GM12865 (cell line): ENCODE results near the gene GRK5.

ENCODE experiments used
- DNase-seq: peaks from one replicate; pipeline ENCODE4 v3.0.0; 2010; ENCODE audit warnings: low read depth
- H3K4me3 ChIP-seq: 2 replicates; pipeline ENCODE4 v1.5.1; 2011; ENCODE audit warnings: mild to moderate bottlenecking, low read depth, low read length, control low read depth
- TF ChIP-seq, protein P1 (sequence below): IDR thresholded peaks from 2 replicates; pipeline ENCODE4 v1.5.1; 2011; ENCODE audit warnings: low read length, control low read depth, low read depth, inconsistent platforms; ENCODE audit not compliant: insufficient read depth; ENCODE audit errors: missing control alignments

Gene GRK5

DNA sequence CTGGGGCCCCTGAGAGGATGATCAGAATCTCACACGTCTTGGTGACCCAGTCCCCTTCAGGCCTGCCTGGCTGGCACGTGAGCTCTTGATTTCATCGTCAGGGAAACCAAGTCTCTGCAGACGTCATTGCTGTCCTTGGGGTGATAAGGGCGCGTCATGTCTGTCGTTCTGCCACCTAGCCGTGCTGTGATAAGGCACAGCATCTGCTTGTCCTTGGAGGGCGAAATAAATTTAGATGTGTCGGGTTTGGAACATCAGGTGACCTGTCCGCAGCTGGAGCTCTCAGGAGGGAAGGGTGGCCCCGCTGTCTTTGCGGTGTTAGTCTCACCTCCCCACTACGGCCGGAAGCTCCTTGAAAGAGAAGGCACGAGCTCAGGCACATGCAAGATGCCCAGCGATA, 129.2 kb downstream of the GRK5 start:
- TF ChIP-seq, protein P1, sequence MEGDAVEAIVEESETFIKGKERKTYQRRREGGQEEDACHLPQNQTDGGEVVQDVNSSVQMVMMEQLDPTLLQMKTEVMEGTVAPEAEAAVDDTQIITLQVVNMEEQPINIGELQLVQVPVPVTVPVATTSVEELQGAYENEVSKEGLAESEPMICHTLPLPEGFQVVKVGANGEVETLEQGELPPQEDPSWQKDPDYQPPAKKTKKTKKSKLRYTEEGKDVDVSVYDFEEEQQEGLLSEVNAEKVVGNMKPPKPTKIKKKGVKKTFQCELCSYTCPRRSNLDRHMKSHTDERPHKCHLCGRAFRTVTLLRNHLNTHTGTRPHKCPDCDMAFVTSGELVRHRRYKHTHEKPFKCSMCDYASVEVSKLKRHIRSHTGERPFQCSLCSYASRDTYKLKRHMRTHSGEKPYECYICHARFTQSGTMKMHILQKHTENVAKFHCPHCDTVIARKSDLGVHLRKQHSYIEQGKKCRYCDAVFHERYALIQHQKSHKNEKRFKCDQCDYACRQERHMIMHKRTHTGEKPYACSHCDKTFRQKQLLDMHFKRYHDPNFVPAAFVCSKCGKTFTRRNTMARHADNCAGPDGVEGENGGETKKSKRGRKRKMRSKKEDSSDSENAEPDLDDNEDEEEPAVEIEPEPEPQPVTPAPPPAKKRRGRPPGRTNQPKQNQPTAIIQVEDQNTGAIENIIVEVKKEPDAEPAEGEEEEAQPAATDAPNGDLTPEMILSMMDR: no peak
- H3K4me3 ChIP-seq: no peak overlapping the region
- DNase-seq: no peak

DNA sequence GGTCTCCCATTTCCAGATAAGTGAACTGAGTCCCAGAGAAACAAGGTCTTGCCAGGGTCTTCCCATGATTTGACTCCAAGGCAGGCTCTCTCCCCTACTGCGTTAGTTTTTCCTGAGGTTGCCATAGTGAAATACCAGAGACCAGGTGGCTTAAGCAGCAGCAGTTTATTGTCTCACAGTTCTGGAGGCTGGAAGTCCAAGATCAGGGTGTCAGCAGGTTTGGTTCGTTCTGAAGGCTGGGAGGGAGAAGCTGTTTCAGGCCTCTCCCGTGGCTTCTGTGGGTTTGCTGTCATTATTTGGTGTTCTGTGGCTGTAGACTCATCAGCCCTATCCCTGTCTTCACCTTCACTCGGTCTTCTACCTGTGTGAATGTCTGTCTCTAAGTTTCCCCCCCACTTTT, 129.9 kb downstream of the GRK5 start:
- no peak for DNase-seq
- H3K4me3 ChIP-seq: no peak overlapping the region
- TF ChIP-seq, protein P1: no peak

DNA sequence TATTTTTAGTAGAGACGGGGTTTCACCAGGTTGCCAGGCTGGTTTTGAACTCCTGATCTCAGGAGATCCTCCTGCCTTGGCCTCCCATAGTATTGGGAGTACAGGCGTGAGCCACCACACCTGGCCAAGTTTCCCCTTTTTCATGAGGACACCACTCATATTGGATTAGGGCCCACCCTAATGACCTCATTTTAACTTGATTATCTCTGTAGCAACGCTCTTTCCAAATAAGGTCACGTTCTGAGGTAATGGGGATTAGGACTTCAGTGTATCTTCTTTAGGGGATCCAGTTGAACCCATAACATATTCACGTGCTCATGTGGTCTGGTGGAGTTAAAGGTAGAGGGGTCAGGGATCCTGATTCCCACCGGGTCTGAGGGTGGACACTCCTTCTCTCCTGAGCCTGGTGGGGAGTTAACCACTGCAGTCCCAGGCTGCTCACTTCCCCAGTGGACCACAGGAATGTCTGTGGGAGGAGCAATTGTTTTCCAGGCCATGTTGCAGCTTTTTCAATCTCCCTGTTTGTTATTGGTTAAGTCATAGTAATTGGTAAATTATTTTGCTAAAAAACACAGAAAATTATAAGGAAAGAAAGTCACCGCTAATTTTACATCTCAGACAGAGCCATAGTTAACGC, 130.5 kb downstream of the GRK5 start:
- H3K4me3 ChIP-seq: no peak overlapping the region
- no peak for DNase-seq
- TF ChIP-seq, protein P1: no peak

DNA sequence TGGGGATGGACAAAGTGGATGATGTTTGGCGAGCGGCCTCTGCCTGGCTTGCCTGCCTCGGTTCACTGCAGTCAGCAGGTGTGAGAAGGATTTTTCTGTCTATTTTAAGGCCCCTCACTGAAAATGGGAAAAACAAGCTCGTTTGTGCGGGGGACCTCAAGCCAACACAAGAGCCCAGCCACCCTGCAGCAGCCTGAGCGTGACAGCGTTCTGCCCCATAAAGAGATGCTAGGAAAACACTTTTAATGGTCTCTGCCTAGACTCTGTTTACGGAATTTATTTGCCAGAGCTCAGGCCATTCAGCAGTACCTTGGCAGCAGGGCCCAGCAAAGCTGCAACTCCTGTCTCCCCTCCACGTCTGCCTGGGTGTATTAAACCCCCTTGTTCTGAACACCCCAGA, 131.7 kb downstream of the GRK5 start:
- no peak overlapping the region for H3K4me3 ChIP-seq
- TF ChIP-seq, protein P1: no peak
- no peak for DNase-seq

DNA sequence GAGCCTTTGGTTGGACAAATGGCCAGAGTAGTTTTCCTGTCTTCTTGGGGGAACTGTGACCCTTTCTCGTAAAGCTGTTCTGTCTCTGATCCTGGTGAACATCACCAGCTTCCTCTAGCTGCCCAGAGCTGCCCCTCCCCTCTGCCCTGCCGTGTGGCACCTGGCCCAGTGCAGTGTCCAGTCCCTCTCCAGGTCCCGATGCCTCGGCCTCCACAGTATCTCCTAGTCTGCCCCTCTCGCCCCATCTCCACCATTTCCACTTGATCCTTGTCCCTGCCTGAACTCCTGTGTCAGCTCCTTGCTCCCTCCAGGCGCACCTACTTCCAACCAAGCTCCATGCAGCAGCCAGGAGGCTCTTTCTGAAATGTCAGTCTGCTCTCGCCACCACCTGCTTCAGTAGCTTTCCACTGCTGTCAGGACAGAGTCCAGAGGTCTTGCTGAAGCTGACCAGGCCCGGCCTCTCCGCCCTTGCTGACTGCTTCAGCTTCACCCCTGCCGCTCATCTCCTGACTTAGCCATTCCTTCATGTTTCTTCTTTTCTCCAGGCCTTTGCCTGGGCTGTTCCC, 133.6 kb downstream of the GRK5 start:
- no peak overlapping the region for H3K4me3 ChIP-seq
- no peak for DNase-seq
- TF ChIP-seq, protein P1: no peak

DNA sequence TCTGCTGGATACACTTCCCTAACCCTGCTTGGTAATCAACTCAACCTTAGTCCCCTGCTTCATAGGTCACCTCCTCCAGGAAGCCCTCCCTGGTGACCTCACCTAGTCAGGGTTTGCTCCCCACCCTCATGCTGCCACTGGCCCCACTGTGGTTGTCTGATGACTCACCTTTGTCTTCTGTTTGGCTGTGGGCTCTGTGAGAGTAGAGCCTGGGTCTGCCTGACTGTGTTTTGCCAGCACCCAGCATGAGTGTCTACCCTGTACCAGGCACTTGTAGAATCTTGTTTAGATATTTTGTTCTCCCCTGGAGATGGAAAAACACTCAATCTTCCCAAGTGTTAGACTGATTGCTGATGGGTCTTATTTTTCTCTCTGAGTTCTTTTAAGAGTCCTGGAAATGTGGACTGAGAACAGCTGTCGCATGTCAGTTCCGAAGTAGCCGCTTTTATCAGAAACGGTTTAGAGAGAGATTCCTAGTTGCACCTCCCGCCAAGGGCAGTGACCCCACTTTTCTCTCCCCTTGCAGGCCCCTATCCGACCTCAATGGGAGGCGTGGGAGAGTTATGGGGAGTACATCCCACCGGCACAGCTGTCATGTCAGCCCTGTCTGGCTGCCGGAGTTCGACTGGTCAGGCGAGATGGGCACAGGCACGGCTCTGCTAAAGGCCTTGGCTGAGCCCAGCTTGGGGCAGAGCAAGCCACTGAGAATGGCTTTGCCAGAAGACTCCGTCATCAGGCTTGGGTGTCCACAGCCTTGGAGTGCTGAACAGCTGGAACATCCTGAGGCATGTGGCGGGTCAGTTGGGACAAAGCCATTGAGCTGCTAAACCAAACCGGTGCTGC, 134.3 kb downstream of the GRK5 start:
- TF ChIP-seq, protein P1: no peak
- peak; percentile 14 for DNase-seq
- H3K4me3 ChIP-seq: no peak overlapping the region
